IMR-90 (cell line): ENCODE results near the gene DPPA4. TPM values are rescaled to one million over a fixed set of nuclear protein-coding genes. Genes with fewer than 3 reads are reported as not detected.

Experiments used
- ATAC-seq: fragments of 200-7000 bp; cut with Tn5 transposase; 2 replicates; pipeline ENCODE4 v1.9.1; 2020; ENCODE audit warnings: low read depth, mild to moderate bottlenecking, moderate library complexity
- BruUV-seq: library from RNA; stranded (reverse); fragments of 400-500 nt; replicated peaks from 2 replicates; lab custom pipeline; 2021; lab: Mats Ljungman, UMichigan
- CTCF ChIA-PET: fragments of 300-600 bp; formaldehyde crosslinking; extraction: SDS; loops from one replicate; lab custom pipeline; 2021; ENCODE audit warnings: antibody characterized with exemption; lab: Yijun Ruan, JAX
- POLR2A ChIA-PET: fragments of 300-600 bp; sonication (Branson Sonifier 250); formaldehyde crosslinking; loops from one replicate; lab custom pipeline; 2022; ENCODE audit warnings: antibody characterized with exemption; ENCODE audit not compliant: unreplicated experiment; lab: Charles Lee
- DNase-seq: peaks from one replicate; pipeline ENCODE4 v3.0.0; 2013
- H2AFZ ChIP-seq: replicated peaks from 2 replicates; pipeline ENCODE3; 2013; ENCODE audit warnings: low read length, mild to moderate bottlenecking; ENCODE audit not compliant: poor library complexity
- H2AK5ac ChIP-seq: 2 replicates; pipeline ENCODE4 v1.6.1; 2013; ENCODE audit warnings: low read depth, low read length, inconsistent platforms
- H2AK9ac ChIP-seq: replicated peaks from 2 replicates; pipeline ENCODE3; 2013; ENCODE audit warnings: mild to moderate bottlenecking, low read depth, low read length, moderate library complexity; ENCODE audit not compliant: poor library complexity
- H2BK120ac ChIP-seq: 2 replicates; pipeline ENCODE4 v1.6.1; 2013; ENCODE audit warnings: low read depth, low read length, inconsistent platforms
- H2BK15ac ChIP-seq: 3 replicates; pipeline ENCODE4 v1.6.1; 2013; ENCODE audit warnings: low read depth, low read length, inconsistent platforms
- H2BK20ac ChIP-seq: 2 replicates; pipeline ENCODE4 v1.6.1; 2013; ENCODE audit warnings: low read depth, mild to moderate bottlenecking, inconsistent platforms, low read length, moderate library complexity
- H2BK5ac ChIP-seq: 2 replicates; pipeline ENCODE4 v1.6.1; 2013; ENCODE audit warnings: mild to moderate bottlenecking, low read depth, low read length, inconsistent platforms; ENCODE audit not compliant: poor library complexity, severe bottlenecking
- H3K14ac ChIP-seq: replicated peaks from 2 replicates; pipeline ENCODE4 v1.6.1; 2013; ENCODE audit warnings: low read depth, low read length, inconsistent platforms
- H3K18ac ChIP-seq: 2 replicates; pipeline ENCODE4 v1.6.1; 2013; ENCODE audit warnings: low read depth, low read length, control low read depth
- H3K23ac ChIP-seq: 2 replicates; pipeline ENCODE4 v1.6.1; 2013; ENCODE audit warnings: low read depth, low read length, inconsistent platforms
- H3K27ac ChIP-seq: 2 replicates; pipeline ENCODE4 v1.5.1; 2013; ENCODE audit warnings: mild to moderate bottlenecking, control low read depth, low read length; ENCODE audit not compliant: insufficient read depth
- H3K27me3 ChIP-seq: 2 replicates; pipeline ENCODE4 v1.6.1; 2013; ENCODE audit warnings: low read length; ENCODE audit not compliant: control insufficient read depth, insufficient read depth
- H3K36me3 ChIP-seq: 2 replicates; pipeline ENCODE4 v1.6.1; 2013; ENCODE audit warnings: low read length, mixed read lengths; ENCODE audit not compliant: control insufficient read depth, insufficient read depth
- H3K4ac ChIP-seq: 2 replicates; pipeline ENCODE4 v1.6.1; 2013; ENCODE audit warnings: low read depth, low read length, inconsistent platforms
- H3K4me1 ChIP-seq: 2 replicates; pipeline ENCODE4 v1.6.1; 2013; ENCODE audit warnings: low read length, mixed read lengths; ENCODE audit not compliant: control insufficient read depth, insufficient read depth
- H3K4me2 ChIP-seq: 2 replicates; pipeline ENCODE4 v1.6.1; 2013; ENCODE audit warnings: low read depth, mild to moderate bottlenecking, control low read depth, low read length, moderate library complexity
- H3K4me3 ChIP-seq: 2 replicates; pipeline ENCODE4 v1.5.1; 2013; ENCODE audit warnings: low read depth, mild to moderate bottlenecking, control low read depth, low read length, moderate library complexity; ENCODE audit not compliant: insufficient read depth
- H3K56ac ChIP-seq: 2 replicates; pipeline ENCODE4 v1.6.1; 2013; ENCODE audit warnings: low read length, inconsistent platforms; ENCODE audit not compliant: insufficient read depth; ENCODE audit errors: extremely low read depth
- H3K79me1 ChIP-seq, 2 experiments: 2 replicates each; pipeline ENCODE4 v1.6.1; 2013; ENCODE audit warnings: low read length in 2 of 2, inconsistent platforms in 1 of 2, low read depth in 1 of 2
- H3K9ac ChIP-seq: 2 replicates; pipeline ENCODE4 v1.6.1; 2013; ENCODE audit warnings: low read depth, low read length, control low read depth
- H3K9me1 ChIP-seq: 2 replicates; pipeline ENCODE4 v1.6.1; 2013; ENCODE audit warnings: low read length, inconsistent platforms; ENCODE audit not compliant: insufficient read depth
- H3K9me3 ChIP-seq: 2 replicates; pipeline ENCODE4 v1.6.1; 2013; ENCODE audit warnings: low read length; ENCODE audit not compliant: control insufficient read depth, insufficient read depth
- H4K20me1 ChIP-seq: 2 replicates; pipeline ENCODE4 v1.6.1; 2013; ENCODE audit warnings: low read length, inconsistent platforms; ENCODE audit not compliant: insufficient read depth
- H4K5ac ChIP-seq: 2 replicates; pipeline ENCODE4 v1.6.1; 2013; ENCODE audit warnings: mild to moderate bottlenecking, low read depth, low read length, control low read depth
- H4K8ac ChIP-seq, 2 experiments: 2 replicates each; pipeline ENCODE4 v1.6.1; 2013; ENCODE audit warnings: low read depth in 2 of 2, low read length in 2 of 2, control low read depth in 1 of 2, inconsistent platforms in 1 of 2
- H4K91ac ChIP-seq: 2 replicates; pipeline ENCODE4 v1.6.1; 2013; ENCODE audit warnings: low read depth, low read length, inconsistent platforms; ENCODE audit not compliant: insufficient read depth
- MAZ ChIP-seq: IDR thresholded peaks from 2 replicates; pipeline ENCODE4 v1.6.1; 2012; ENCODE audit warnings: low read depth, mild to moderate bottlenecking, low read length, improper control_type of control experiment, moderate library complexity, borderline replicate concordance
- NFE2L2 ChIP-seq: fragments of 150-350 bp; IDR thresholded peaks from 2 replicates; pipeline ENCODE4 v1.6.1; 2016; ENCODE audit warnings: low read depth, mild to moderate bottlenecking, low read length
- WGBS, 2 experiments: methylation state at CpG; one replicate each; pipeline versions ENCODE4 v1.1.5 to v1.1.7; 2013; ENCODE audit warnings: missing lambda C conversion rate in 2 of 2; ENCODE audit not compliant: insufficient read length in 1 of 2; ENCODE audit errors: extremely low coverage in 2 of 2; 5-methylcytosine and 5-hydroxymethylcytosine counted together
- dilution Hi-C: fragments of 300-500 bp; cut with HindIII; formaldehyde crosslinking; loops from one replicate; pipeline ENCODE4 v1.14.3; 2018; ENCODE audit warnings: low sequenced_read_pairs; ENCODE audit not compliant: unreplicated experiment
- in situ Hi-C: fragments of 300-500 bp; cut with MboI; formaldehyde crosslinking; loops from 3 replicates; pipeline ENCODE4 v1.14.3; 2019; ENCODE audit warnings: low sequenced_read_pairs, inconsistent platforms, mixed read lengths
- intact Hi-C: fragments of 100-400 bp; cut with micrococcal nuclease; formaldehyde crosslinking; loops from 2 replicates; pipeline ENCODE4 v1.10.0; 2022
- polyA plus RNA-seq, 3 experiments: library from polyadenylated mRNA; depleted of rRNA; stranded (reverse); fragments of >200 nt; gene quantifications; 2 replicates each; pipeline ENCODE4 v1.2.3, GENCODE V29; 2012; ENCODE audit warnings: low replicate concordance in 1 of 3
- total RNA-seq: library from RNA; depleted of rRNA; stranded (reverse); fragments of >200 nt; gene quantifications from 2 replicates; pipeline ENCODE4 v1.2.3, GENCODE V29; 2012

DPPA4 gene
- total and polyA plus RNA-seq, 2 of the 4 experiments (the other 2 are of a cell fraction), result 0.02 TPM; not detected in 1

DNA sequence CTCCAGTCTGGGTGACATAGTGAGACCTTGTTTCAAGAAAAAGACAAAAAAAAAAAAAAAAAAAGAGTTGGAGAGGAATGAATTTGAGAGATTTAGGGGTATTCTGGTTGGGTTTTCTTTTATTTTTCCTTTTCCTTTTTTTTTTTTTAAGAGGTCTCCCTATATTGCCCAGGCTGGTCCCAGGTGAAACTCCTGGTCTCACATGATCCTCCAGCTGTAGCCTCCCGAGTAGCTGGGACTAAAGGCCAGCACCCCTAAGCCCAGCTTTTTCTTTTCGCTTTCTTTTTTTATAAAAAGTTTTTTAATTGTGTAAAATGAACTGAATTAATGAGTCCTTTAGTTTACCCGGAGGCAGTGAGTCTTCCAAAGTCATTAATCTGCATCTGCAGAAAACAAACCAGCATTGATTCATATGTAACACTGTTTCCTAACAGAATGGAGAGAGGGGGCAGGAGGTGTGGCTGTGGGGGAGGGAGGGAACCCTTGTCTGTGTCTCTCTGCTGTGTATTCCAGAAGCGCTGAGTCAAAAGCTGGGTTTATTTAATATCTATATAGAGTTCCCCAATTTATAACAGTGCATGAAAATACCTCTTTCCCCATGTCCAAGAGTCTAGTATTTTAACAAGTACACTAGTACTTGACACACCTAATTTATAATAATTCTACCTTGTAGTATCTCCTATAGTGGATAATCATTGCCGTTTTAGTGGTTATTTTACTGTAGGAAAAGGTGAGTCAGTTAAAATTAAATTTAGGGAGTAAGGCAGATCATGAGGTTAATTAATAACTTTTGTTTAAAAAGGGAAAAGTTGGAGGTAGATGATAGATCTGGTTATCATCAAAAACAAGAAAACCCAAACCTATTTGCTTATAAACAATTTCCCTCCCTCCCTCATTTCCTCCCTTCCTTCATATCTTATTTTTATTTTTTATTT lies 2.6 kb upstream of the DPPA4 start (continued):
- no peak for TF ChIP-seq NFE2L2

DNA sequence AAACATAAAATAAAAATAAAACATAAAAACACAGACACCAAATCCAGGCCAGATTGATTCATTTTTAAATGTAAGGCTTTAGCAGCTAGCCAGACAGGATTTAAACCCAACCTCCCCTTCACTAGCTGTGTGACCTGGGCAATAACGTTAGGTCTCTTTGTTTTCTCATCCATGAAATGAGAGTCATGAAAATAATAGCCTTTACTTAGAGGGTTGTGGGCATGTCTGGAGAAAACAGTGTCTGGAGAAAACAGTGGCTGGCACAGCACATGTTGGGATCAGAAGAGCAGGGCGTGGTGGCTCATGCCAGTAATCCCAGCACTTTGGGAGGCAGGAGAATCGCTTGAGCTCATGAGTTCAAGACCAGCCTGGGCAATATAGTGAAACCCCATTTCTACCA lies 1.9 kb upstream of the DPPA4 start:
- no peak overlapping the region for H3K18ac ChIP-seq
- intact Hi-C loops, result no loop called here
- no peak overlapping the region for H2AK9ac ChIP-seq
- ATAC-seq (no peak), DNase-seq (no peak)
- H2BK5ac ChIP-seq, result no peak overlapping the region
- no peaks in the 10 kb centered on the region for H3K9me3 ChIP-seq
- POLR2A ChIA-PET, result no interaction called here
- H3K23ac ChIP-seq, result no peak overlapping the region
- H2BK20ac ChIP-seq, result no peak overlapping the region
- H3K4me3 ChIP-seq, result no peak overlapping the region
- H3K27me3 ChIP-seq, result no peaks in the 10 kb centered on the region
- no peak overlapping the region for H2BK15ac ChIP-seq
- no peaks in the 10 kb centered on the region for H4K20me1 ChIP-seq
- H3K56ac ChIP-seq, result no peak overlapping the region
- H3K14ac ChIP-seq, result no peak overlapping the region
- H2AK5ac ChIP-seq, result no peak overlapping the region
- 54% methylated on average over 2 of the region's 3 CpGs; no CpG with 5 or more reads in 1 of the 2 experiments for WGBS, 2 experiments
- no peak overlapping the region for H4K8ac ChIP-seq
- no peak overlapping the region for H4K5ac ChIP-seq
- H4K91ac ChIP-seq, result no peak overlapping the region
- no peak overlapping the region for H3K27ac ChIP-seq
- H3K9ac ChIP-seq, result no peak overlapping the region
- no peaks in the 10 kb centered on the region for H3K9me1 ChIP-seq
- no peak overlapping the region for H3K4ac ChIP-seq
- no peaks in the 10 kb centered on the region for H3K4me1 ChIP-seq
- CTCF ChIA-PET, result no interaction called here
- no peaks in the 10 kb centered on the region for H3K36me3 ChIP-seq
- no peak overlapping the region for H2BK120ac ChIP-seq
- H3K4me2 ChIP-seq, result no peak overlapping the region
- no peaks in the 10 kb centered on the region for H3K79me1 ChIP-seq
- in situ Hi-C loops, result no loop called here
- TF ChIP-seq NFE2L2, result no peak
- no peak for TF ChIP-seq MAZ
- dilution Hi-C loops, result no loop called here
- no TSS peak for BruUV-seq
- H2AFZ ChIP-seq, result no peak overlapping the region
